ENCODE data around the gene RERE. TPM values are rescaled to one million over a fixed set of nuclear protein-coding genes. Genes with fewer than 3 reads are reported as not detected.

Gene RERE
- polyA plus RNA-seq, 6 donors from 2014 or later = 10.7 to 50.1 (median 22.3) TPM

GRCh38 chr1:8572106-8572505 lies 245.3 kb downstream of the RERE start:
- H3K4me1 Mint-ChIP-seq = peaks cover 22 to 23% (median 22%) of the 10 kb centered on the region in 3 donors
- H3K36me3 Mint-ChIP-seq = peaks cover under 1 to 3% of the 10 kb centered on the region in 2 donors
- H3K27me3 Mint-ChIP-seq = no peaks in the 10 kb centered on the region
- no peak for DNase-seq
- H3K4me3 Mint-ChIP-seq = no peak overlapping the region
- no peaks in the 10 kb centered on the region for H3K9me3 Mint-ChIP-seq
- peak overlapping the region in 5 of 6 donors; percentile 28 to 75 (median 64) for H3K27ac Mint-ChIP-seq
- no peak for ATAC-seq (ENCODE audit: low read depth in 2 of 2)

DNA sequence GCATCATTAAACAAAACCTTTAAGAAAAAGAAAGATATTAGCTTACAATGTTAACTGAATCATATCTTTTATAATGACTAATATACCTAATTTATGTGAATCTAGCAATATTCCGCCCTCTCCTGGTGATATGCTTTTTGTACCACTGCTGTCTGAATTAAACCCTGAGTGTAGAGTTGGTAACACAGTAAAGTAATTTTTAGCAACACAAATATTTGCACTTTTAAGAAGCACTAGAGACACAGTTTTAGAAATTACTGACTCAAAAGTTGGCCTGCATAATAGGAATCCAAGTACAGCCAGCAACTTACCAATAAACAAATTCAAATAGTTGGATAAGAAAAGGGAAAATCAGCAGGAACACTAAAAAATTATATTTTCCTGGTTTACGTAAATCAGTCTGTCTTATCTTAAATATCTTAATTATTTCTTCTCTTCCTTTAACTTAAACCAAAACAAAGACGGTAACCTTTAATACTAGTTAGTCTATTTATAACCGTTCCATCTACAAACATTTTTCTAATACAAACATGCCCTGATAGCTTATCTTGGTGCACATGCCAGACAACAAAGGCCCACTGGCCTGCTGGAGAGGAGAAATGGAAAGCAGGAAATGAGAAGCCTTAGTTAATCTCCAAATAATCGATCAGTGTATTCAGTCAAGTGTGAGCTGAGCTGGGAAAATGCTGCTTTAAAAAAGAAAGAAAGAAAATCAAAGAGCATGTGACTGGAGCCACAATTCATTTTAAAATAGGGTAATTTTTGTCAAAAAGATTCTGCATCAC lies 246.0 kb downstream of the RERE start:
- H3K4me1 Mint-ChIP-seq = peaks cover 22 to 25% (median 23%) of the 10 kb centered on the region in 3 donors
- H3K36me3 Mint-ChIP-seq = no peaks in the 10 kb centered on the region
- no peaks in the 10 kb centered on the region for H3K9me3 Mint-ChIP-seq
- H3K27me3 Mint-ChIP-seq = no peaks in the 10 kb centered on the region
- peak overlapping the region in 1 of 8 donors; percentile 30 for H3K4me3 Mint-ChIP-seq
- H3K27ac Mint-ChIP-seq = peak overlapping the region; percentile 8 to 75 (median 54)
- DNase-seq = no peak
- ATAC-seq (ENCODE audit: low read depth in 2 of 2) = no peak

DNA sequence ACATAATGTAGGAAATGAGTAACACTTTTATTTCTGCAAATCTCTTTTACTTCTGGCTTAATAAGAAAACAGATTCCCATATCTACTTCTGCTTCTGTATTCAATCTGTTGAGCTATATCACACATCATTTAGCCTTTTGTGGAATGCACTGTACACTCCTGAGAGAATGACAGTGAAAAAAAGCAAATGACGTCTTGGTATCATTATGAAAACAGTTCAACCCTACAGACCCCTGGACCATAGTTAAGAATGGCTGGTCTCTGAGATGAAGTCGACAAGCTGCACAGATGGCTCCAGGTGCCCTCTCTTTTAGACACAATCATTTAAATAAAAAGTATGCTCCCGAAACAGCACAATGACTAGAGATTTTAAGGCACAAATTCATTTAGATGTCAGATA lies 247.0 kb downstream of the RERE start:
- H3K4me3 Mint-ChIP-seq = no peak overlapping the region
- H3K27me3 Mint-ChIP-seq = no peaks in the 10 kb centered on the region
- ATAC-seq (ENCODE audit: low read depth in 2 of 2) (no peak), DNase-seq (no peak)
- no peaks in the 10 kb centered on the region for H3K9me3 Mint-ChIP-seq
- peaks cover 19 to 25% (median 25%) of the 10 kb centered on the region in 3 donors for H3K4me1 Mint-ChIP-seq
- no peaks in the 10 kb centered on the region for H3K36me3 Mint-ChIP-seq
- H3K27ac Mint-ChIP-seq = peak overlapping the region in 2 of 6 donors; percentile 60 to 65

- ATAC-seq (ENCODE audit: low read depth in 2 of 2) = no peak
- no peak overlapping the region for H3K4me3 Mint-ChIP-seq
- peaks cover 25 to 33% (median 32%) of the 10 kb centered on the region in 3 donors for H3K4me1 Mint-ChIP-seq
- no peak for DNase-seq
- H3K27ac Mint-ChIP-seq = peak overlapping the region in 2 of 6 donors; percentile 7 to 26
- H3K9me3 Mint-ChIP-seq = no peaks in the 10 kb centered on the region
- H3K27me3 Mint-ChIP-seq = no peaks in the 10 kb centered on the region
- no peaks in the 10 kb centered on the region for H3K36me3 Mint-ChIP-seq
Observed at GRCh38 chr1:8569242-8569641, 248.2 kb downstream of the RERE start.

- Mint-ChIP-seq H3K9me3 (no peaks in the 10 kb centered on the region), H3K4me3 (no peak overlapping the region), H3K36me3 (no peaks in the 10 kb centered on the region), H3K27ac (no peak overlapping the region), H3K4me1 (peaks cover 25 to 33% (median 33%) of the 10 kb centered on the region in 3 donors), H3K27me3 (no peaks in the 10 kb centered on the region)
- DNase-seq = no peak
- no peak for ATAC-seq (ENCODE audit: low read depth in 2 of 2)
Observed at GRCh38 chr1:8568837-8569236, 248.6 kb downstream of the RERE start.

- H3K4me1 Mint-ChIP-seq = peaks cover 28 to 46% (median 41%) of the 10 kb centered on the region in 3 donors
- no peaks in the 10 kb centered on the region for H3K27me3 Mint-ChIP-seq
- no peak for DNase-seq
- H3K9me3 Mint-ChIP-seq = no peaks in the 10 kb centered on the region
- no peak overlapping the region for H3K4me3 Mint-ChIP-seq
- ATAC-seq (ENCODE audit: low read depth in 2 of 2) = no peak
- no peaks in the 10 kb centered on the region for H3K36me3 Mint-ChIP-seq
- peak overlapping the region in 5 of 6 donors; percentile 50 to 90 (median 80) for H3K27ac Mint-ChIP-seq
Observed at GRCh38 chr1:8567146-8567545, 250.3 kb downstream of the RERE start.

DNA sequence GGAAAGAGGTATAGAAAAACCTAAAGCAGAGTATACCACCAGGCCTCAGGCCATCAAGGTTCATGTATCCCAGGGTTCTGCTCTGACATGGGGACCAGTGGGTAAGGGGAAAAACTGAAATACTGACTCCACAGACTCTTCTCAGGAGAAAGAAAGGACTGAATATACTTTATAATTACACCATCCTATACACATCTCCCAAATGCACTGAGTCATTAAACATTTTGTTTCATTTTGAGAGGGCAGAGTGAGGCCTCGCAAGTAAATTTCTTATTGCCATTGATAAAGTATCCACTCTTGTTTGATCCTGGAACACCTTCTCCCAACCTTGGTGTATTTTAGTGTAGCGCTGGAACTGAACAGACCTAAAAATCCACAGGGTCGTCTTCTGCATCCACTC lies 251.6 kb downstream of the RERE start:
- H3K27me3 Mint-ChIP-seq = no peaks in the 10 kb centered on the region
- no peaks in the 10 kb centered on the region for H3K9me3 Mint-ChIP-seq
- no peak overlapping the region for H3K4me3 Mint-ChIP-seq
- no peak for DNase-seq
- peaks cover 24 to 47% (median 43%) of the 10 kb centered on the region in 3 donors for H3K4me1 Mint-ChIP-seq
- no peak for ATAC-seq (ENCODE audit: low read depth in 2 of 2)
- H3K36me3 Mint-ChIP-seq = no peaks in the 10 kb centered on the region
- H3K27ac Mint-ChIP-seq = peak overlapping the region in 2 of 6 donors; percentile 47 to 81

- Mint-ChIP-seq H3K4me3 (no peak overlapping the region), H3K36me3 (no peaks in the 10 kb centered on the region), H3K27me3 (no peaks in the 10 kb centered on the region), H3K27ac (peak overlapping the region in 4 of 6 donors; percentile 42 to 83 (median 77)), H3K9me3 (no peaks in the 10 kb centered on the region), H3K4me1 (peaks cover 27 to 53% (median 52%) of the 10 kb centered on the region in 3 donors)
- DNase-seq (no peak), ATAC-seq (ENCODE audit: low read depth in 2 of 2) (no peak)
Observed at GRCh38 chr1:8563944-8564537, 253.4 kb downstream of the RERE start.

DNA sequence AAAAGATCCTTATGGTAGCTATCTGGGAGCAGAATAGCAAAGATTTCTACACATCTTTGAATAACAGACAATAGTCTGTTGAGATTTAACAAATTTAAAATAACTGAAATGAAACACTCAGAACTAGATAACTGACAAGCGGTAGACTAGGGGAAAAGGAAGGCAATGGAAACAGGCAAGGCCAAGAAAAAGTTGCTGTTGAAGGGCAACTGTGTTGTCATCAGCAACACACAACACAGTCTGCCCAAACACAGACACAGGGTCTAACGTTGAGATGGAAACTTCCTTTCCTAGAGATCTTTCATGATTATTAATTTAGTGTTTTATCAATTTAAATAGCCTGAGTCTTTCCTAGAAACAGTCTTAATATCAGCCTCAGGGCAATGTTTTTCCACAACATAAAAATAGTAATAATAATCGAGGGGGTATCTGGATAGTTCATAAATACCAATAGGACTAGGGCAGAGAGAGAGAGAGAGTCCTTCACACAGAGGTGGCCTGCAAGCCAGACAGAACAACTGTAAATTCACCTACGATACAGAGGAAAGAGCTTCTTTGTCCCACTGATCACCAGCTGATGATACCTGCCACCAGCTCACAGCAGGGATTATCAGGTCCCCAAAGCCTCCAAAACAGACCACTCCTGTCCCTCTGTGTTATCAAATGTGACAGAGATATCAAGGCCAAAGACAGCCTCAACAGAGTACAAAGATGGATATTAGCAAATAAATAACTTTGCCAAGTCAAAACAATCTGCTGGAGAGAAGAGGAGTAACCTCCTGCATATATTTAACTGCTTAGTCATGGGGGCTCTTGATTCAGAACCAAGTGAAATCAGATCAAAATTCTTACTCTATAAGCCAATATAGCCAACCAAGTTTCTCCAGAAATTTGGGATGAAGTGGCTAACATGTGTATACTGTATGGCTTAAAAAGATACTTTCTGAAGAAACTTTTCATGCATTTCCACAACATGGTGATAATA lies 254.3 kb downstream of the RERE start:
- H3K27me3 Mint-ChIP-seq = no peaks in the 10 kb centered on the region
- no peaks in the 10 kb centered on the region for H3K9me3 Mint-ChIP-seq
- peak overlapping the region; percentile 81 to 95 (median 90) for H3K27ac Mint-ChIP-seq
- peaks cover 27 to 53% (median 52%) of the 10 kb centered on the region in 3 donors for H3K4me1 Mint-ChIP-seq
- H3K36me3 Mint-ChIP-seq = no peaks in the 10 kb centered on the region
- DNase-seq (no peak), ATAC-seq (ENCODE audit: low read depth in 2 of 2) (no peak)
- peak overlapping the region in 4 of 8 donors; percentile 33 to 70 (median 40) for H3K4me3 Mint-ChIP-seq

DNA sequence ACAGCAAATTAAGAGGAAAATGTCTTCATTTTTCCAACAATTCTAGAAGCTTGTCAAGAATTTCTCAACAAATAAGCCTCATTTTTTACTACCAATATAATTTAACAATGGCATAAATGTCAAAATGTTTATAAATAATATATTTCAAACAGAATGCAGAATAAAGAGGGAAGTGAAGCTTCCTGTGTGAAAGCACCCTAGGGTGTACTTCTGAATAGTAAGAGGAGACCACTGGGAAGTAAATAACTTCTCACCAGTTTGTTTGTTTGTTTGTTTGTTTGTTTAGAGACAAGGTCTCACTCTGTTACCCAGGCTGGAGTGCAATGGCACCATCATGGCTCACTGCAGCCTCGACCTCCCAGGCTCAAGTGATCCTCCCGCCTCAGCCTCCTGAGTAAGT lies 255.2 kb downstream of the RERE start:
- peak; percentile 12 for DNase-seq
- Mint-ChIP-seq H3K4me1 (peaks cover 27 to 53% (median 45%) of the 10 kb centered on the region in 3 donors), H3K27ac (peak overlapping the region; percentile 67 to 95 (median 90))

GRCh38 chr1:8560611-8561544 lies 256.6 kb downstream of the RERE start:
- H3K36me3 Mint-ChIP-seq = peaks cover 0 to 4% of the 10 kb centered on the region in 2 donors
- no peaks in the 10 kb centered on the region for H3K9me3 Mint-ChIP-seq

More for the DNA sequence above, 255.2 kb downstream of the RERE start:
- ATAC-seq (ENCODE audit: low read depth in 2 of 2) = peak; percentile 77 to 78
- Mint-ChIP-seq H3K27me3 (no peaks in the 10 kb centered on the region), H3K36me3 (no peaks in the 10 kb centered on the region), H3K9me3 (no peaks in the 10 kb centered on the region), H3K4me3 (peak overlapping the region in 3 of 8 donors; percentile 33 to 70 (median 37))

DNA sequence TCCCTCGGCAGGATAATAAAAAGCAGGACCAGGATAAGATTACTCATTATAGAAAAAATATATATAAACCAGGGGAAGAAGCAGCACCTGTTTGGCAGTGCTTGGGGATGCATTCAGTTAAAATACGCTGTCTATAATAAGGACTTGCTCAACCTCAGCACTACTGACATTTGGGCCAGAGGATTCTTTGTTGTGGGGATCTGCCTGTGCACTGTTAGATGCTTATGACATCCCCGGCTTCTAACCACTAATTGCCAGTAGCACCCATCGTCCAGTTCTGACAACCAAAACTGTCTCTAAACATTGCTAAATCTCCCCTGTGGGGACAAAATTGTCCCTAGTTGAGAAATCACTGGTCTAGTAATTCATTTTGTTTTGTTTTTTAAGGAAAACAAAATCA lies 257.4 kb downstream of the RERE start:
- ATAC-seq (ENCODE audit: low read depth in 2 of 2) (no peak), DNase-seq (no peak)
- no peak overlapping the region for H3K4me3 Mint-ChIP-seq
- no peaks in the 10 kb centered on the region for H3K27me3 Mint-ChIP-seq
- no peaks in the 10 kb centered on the region for H3K9me3 Mint-ChIP-seq
- peak overlapping the region in 4 of 6 donors; percentile 13 to 69 (median 56) for H3K27ac Mint-ChIP-seq
- peaks cover 5 to 8% of the 10 kb centered on the region in 2 donors for H3K36me3 Mint-ChIP-seq
- H3K4me1 Mint-ChIP-seq = peaks cover 27 to 47% (median 41%) of the 10 kb centered on the region in 3 donors

More at GRCh38 chr1:8560611-8561544, 256.6 kb downstream of the RERE start:
- ATAC-seq (ENCODE audit: low read depth in 2 of 2) (peak; percentile 47 to 63), DNase-seq (peak; percentile 43)
- Mint-ChIP-seq H3K4me1 (peaks cover 27 to 53% (median 41%) of the 10 kb centered on the region in 3 donors), H3K27ac (peak overlapping the region; percentile 13 to 86 (median 56)), H3K27me3 (no peaks in the 10 kb centered on the region), H3K4me3 (peak overlapping the region in 3 of 8 donors; percentile 2 to 29 (median 15))

Measured in naive B cell (primary cell).